NCI-H146 treated with DMSO at 0.1 percent for 48 hours (cell line): ENCODE measurements around the gene STARD7.
"Not testable (repeated sequence)": the region's sequence is repeated elsewhere in the genome, so short reads cannot be mapped to it uniquely, and the experiment has no call there.

Source experiments
- DNase-seq: peaks from one replicate; lab custom pipeline; 2025; ENCODE audit not compliant: unreplicated experiment; lab: John Stamatoyannopoulos, UW

Gene STARD7

GRCh38 chr2:96238266-96238665 is 29.6 kb upstream of the STARD7 start:
- no peak for DNase-seq

- no peak for DNase-seq
These were observed 28.3 kb upstream of the STARD7 start for GRCh38 chr2:96236882-96237281.

GRCh38 chr2:96233880-96234316 is 25.3 kb upstream of the STARD7 start:
- no peak for DNase-seq

DNA sequence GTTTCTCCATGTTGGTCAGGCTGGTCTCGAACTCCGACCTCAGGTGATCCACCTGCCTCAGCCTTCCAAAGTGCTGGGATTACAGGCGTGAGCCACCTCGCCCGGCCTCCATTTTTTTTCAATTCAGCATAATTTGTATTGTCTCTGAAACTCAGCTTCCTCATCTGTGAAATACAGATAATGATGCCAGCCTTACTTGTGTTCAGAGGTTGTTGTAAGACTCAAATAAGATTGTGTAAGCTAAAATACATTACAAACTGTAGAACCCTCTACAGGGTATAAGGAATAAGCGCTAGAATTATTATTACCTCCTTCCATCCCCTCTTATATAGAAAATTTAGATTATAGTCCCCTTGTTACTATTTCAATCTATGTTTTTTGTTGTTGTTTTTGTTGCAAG is 24.8 kb upstream of the STARD7 start:
- no peak for DNase-seq

- DNase-seq = no peak
These were observed 22.7 kb upstream of the STARD7 start for GRCh38 chr2:96231316-96231715.

DNA sequence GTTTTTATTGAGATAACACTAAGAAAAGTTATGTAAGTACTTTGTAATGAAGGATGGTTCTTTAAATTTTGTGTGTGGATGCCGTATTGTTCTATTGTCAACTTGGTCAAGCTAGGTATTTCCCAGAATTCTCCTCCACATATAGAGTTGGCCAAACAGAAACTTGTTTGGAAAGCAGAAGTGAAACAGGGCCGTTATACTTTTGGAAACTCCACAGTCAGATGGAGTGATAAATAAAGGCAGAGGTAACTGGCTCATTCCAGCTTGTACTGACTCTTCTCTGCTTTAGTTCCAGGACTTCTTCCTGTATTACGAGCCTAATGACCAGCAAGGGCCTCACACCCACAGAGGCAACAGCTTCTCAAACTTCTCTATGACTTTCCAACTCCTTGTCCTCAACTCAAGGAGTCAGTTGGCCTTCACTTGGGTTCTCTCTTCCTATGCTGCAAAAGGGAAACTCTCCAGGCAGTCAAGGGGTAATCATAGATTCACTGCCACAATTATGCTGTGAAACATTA is 16.4 kb upstream of the STARD7 start:
- DNase-seq = no peak

- DNase-seq = not testable (repeated sequence)
These were observed 12.5 kb upstream of the STARD7 start for GRCh38 chr2:96221106-96221505.

- not testable (repeated sequence) for DNase-seq
These were observed 11.3 kb upstream of the STARD7 start for GRCh38 chr2:96219959-96220358.

GRCh38 chr2:96218508-96219131 is 10.0 kb upstream of the STARD7 start:
- no peak for DNase-seq

GRCh38 chr2:96214554-96214953 is 5.9 kb upstream of the STARD7 start:
- no peak for DNase-seq

GRCh38 chr2:96213379-96213778 is 4.8 kb upstream of the STARD7 start:
- DNase-seq = no peak

DNA sequence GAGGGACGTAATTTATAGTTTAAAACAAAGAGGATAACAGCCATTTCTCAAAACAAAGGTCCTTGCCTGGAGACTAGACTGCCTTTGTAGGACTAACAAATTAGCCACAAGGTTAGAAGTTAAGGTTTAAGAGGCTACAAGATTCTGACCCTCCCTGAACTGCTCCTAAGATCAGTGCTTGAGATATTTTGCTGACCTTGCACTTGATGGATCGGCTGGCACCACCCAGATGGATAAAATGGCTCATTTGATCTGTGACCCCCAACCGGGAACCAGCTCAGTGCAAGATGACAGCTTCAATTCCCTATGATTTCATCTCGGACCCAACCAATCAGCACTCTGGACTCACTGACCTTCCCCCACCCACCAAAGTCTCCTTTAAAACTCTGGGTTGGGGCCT is 3.7 kb upstream of the STARD7 start:
- DNase-seq = no peak

DNA sequence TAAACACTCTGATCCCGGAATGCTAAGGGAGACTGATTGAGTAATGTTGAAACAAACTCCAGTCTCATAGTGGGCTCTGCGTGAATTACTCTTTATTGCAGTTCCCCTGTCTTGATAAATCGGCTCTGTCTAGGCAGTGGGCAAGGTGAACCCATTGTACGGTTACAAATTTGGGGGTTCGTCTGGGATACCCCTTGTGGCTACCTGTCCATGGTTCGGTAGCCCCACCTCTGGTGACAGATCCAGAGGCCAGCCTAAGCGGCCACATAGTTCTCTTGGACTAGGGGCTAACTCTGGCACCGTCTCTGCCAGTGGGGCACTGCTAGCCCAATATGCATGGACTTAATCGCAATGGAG is 1.1 kb upstream of the STARD7 start:
- no peak for DNase-seq

DNA sequence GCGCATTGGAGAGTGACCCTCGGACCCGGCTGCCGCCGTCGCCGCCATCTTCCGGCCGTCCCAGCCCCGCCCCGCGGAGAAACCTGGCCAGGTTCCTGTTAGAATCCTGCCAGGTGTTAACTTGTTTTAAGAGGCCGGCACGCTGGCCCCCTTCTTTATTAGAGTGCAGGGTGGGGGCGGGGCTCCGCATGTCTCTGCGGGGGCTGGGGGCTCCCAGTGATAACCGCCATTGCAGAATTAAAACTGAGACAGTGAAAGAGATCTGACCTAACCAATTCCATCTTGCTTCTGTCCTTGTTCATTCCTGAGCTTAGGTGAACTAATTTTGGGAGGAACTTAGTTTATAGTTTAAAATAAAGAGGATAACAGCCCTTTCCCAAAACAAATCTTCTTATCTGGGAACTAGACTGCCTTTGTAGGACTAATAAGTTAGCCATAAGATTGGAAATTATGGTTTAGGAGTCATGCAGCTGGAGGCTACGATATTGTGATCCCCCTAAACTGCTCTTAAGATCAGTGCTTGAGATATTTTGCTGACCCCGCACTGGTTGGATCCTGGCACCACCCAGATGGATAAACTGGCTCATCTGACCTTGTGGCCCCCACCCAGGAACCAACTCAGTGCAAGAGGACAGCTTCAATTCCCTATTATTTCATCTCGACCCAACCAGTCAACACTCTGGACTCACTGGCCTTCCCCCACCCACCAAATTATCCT is 543 bp upstream of the STARD7 start:
- DNase-seq = no peak

GRCh38 chr2:96207774-96208142 is 869 bp downstream of the STARD7 start:
- no peak for DNase-seq

GRCh38 chr2:96207073-96207773 is 1.4 kb downstream of the STARD7 start:
- no peak for DNase-seq

DNA sequence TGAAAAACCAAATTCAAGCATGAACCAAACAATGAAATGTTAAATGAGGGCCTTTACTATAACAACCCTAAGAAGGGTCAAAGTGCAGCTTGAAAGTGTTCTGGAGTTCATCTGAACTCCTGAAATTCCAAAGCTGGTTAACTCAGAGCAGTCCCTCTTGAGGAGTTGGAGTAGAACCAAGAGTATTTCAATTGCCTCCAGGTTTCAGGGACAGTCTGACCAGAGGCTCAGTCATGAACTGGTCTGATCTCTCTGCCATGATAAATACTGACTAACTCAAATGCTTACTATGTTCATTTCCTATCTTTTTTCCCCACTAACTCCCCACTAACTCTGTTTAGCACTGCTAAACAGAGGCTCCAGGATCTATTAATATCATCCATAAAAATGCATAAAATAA is 2.7 kb downstream of the STARD7 start:
- no peak for DNase-seq

GRCh38 chr2:96204836-96205624 is 3.6 kb downstream of the STARD7 start:
- DNase-seq = no peak

- no peak for DNase-seq
These were observed 5.2 kb downstream of the STARD7 start for GRCh38 chr2:96203130-96204028.

DNA sequence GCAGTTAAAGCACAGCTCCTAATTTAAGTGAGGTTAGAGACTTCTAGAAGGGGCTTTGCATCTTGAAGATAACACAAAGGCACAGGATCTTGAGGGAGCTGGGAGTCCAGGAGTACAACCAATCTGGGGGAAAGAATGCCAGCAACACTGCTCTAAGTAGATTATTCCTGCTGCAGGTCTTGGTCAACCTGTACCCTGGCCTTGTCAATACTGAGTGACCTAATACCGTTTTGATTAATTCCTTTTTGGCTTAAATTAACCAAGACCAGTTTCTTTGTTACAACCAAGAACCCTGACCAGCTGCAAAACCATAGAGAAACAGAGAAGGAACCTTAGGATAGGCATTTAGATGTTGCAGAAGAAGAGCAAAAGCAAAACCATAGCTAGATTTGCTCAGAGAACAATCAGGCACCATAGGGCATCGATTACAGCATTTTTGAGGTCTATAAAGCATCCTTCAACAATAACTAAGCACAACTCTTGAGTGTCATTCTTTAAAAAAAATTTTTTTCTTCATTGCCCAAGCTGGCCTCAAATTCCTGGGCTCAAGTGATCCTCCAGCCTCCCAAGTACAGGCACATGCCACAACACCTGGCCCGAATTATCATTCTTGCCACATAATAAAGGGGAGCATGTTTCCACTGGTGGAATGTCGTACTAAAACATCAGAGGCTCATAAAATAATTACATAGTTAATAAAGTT is 6.3 kb downstream of the STARD7 start:
- no peak for DNase-seq
